ENCODE measurements around the gene ZSCAN20. TPM values are rescaled to one million over a fixed set of nuclear protein-coding genes. Genes with fewer than 3 reads are reported as not detected.

Gene ZSCAN20
- total RNA-seq, 1 experiment from 2014 or later: 3.9 TPM

- Histone ChIP-seq H3T11ph (ENCODE audit: low read length) (no peak overlapping the region), H3K79me1 (ENCODE audit: insufficient read depth, low read depth, low read length, poor library complexity, severe bottlenecking) (no peaks in the 10 kb centered on the region), H3K27ac (ENCODE audit: insufficient read length, low read depth, low read length) (no peak overlapping the region), H2AK5ac (ENCODE audit: insufficient read length, low read length) (no peak overlapping the region), H3K9me3 (ENCODE audit: control insufficient read depth, low read depth, low read length) (no peaks in the 10 kb centered on the region), H4K5ac (ENCODE audit: insufficient read length, low read depth, low read length) (no peak overlapping the region), H2BK120ac (ENCODE audit: low read depth, low read length, poor library complexity, severe bottlenecking) (no peak overlapping the region), H3K27me3 (ENCODE audit: insufficient read depth, low read length) (no peaks in the 10 kb centered on the region; the same call in 1 of the 2 replicates), H3K9ac (ENCODE audit: extremely low read depth, insufficient read length, low read length) (no peak overlapping the region), H2BK5ac (ENCODE audit: insufficient read length, low read length) (no peak overlapping the region), H3K4me2 (ENCODE audit: insufficient read depth, insufficient read length, low read length) (no peak overlapping the region), H4K91ac (ENCODE audit: insufficient read length, low read depth, low read length) (no peak overlapping the region), H3K56ac (ENCODE audit: insufficient read length, low read depth, low read length) (no peak overlapping the region), H4K8ac (replicated peaks; ENCODE audit: insufficient read length, low read depth, low read length) (no peak overlapping the region), H4K20me1 (ENCODE audit: control insufficient read depth, insufficient read depth, insufficient read length) (no peaks in the 10 kb centered on the region), H3K14ac (ENCODE audit: insufficient read depth, low read length) (no peak overlapping the region), H2BK20ac (ENCODE audit: low read depth, low read length, poor library complexity, severe bottlenecking) (no peak overlapping the region), H3K23me2 (ENCODE audit: insufficient read length, low read depth, low read length, poor library complexity, severe bottlenecking) (no peaks in the 10 kb centered on the region), H3K4ac (ENCODE audit: low read depth, low read length) (no peak overlapping the region), H2BK12ac (ENCODE audit: insufficient read length, low read depth, low read length) (no peak overlapping the region), H3K79me2 (ENCODE audit: insufficient read depth, low read length) (no peaks in the 10 kb centered on the region), H2AFZ (ENCODE audit: low read length) (no peak overlapping the region), H2BK15ac (ENCODE audit: low read depth, low read length) (no peak overlapping the region), H3K18ac (ENCODE audit: insufficient read length, low read depth, low read length) (no peak overlapping the region), H3K4me1 (ENCODE audit: insufficient read depth, low read length) (no peaks in the 10 kb centered on the region), H3K23ac (ENCODE audit: insufficient read length, low read depth, low read length) (no peak overlapping the region)
- Mint-ChIP-seq H3K4me3 (no peak overlapping the region), H3K27ac (no peak overlapping the region), H3K4me1 (peaks cover 0 to 6% of the 10 kb centered on the region in 2 experiments; a peak in 1 of 4 replicates), H3K27me3 (ENCODE audit: low read depth) (peaks cover 3% of the 10 kb centered on the region; the same call in 1 of the 2 replicates), H3K9me3 (no peaks in the 10 kb centered on the region), H3K36me3 (ENCODE audit: insufficient read depth in 1 of 3, low read depth in 3 of 3) (peaks cover 0 to 4% (median 3%) of the 10 kb centered on the region in 3 experiments; a peak in 3 of 7 replicates)
- no peak for DNase-seq
- TF ChIP-seq CTCF (conservative IDR thresholded peaks at IDR 0.05): no peak
- no CpG with 5 or more reads among the region's 4 CpGs for WGBS (ENCODE audit: extremely low coverage, insufficient read length, low lambda C conversion rate)
Observed at GRCh38 chr1:33527934-33528333, 55.5 kb downstream of the ZSCAN20 start.
